Peyer's patch (tissue), 4 donors: Measurements from ENCODE around the gene ARL15.

ENCODE experiments used
- POLR2A ChIP-seq, 2 donors: fragments of 450-650 bp; IDR thresholded peaks; one replicate each; pipeline ENCODE4 v1.5.1; 2017; ENCODE audit warnings: antibody characterized with exemption in 2 of 2, mild to moderate bottlenecking in 2 of 2, moderate library complexity in 2 of 2
- TF ChIP-seq, protein P1 (sequence below), 6 experiments: fragments of 450-650 bp in 4 of 6; fragments of 200-600 bp in 2 of 6; sonication (generic) in 1 of 6; IDR thresholded peaks; one replicate each; pipeline ENCODE4 v1.5.1; 2017 to 2019; ENCODE audit warnings: antibody characterized with exemption in 6 of 6, mild to moderate bottlenecking in 3 of 6, moderate library complexity in 1 of 6

DNA sequence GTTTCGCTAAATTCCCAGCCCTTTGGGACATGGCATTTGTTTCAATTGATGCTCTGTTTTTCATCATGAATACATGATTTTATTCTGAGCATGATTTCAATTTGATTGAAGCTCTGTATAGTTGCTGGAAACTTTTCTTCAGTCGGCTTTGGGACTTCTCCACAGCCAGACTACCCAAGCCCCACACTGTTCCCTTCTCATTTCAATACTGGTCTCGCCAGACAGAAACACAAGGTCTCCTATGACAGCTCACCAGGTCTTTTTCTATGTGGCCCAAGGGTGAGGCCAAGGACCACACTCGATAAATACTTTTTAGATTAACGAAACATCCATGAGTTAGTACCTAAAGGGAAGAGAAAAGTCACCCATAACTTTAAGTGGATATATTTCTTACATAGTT lies 132.2 kb downstream of the ARL15 start:
- TF ChIP-seq, protein P1, sequence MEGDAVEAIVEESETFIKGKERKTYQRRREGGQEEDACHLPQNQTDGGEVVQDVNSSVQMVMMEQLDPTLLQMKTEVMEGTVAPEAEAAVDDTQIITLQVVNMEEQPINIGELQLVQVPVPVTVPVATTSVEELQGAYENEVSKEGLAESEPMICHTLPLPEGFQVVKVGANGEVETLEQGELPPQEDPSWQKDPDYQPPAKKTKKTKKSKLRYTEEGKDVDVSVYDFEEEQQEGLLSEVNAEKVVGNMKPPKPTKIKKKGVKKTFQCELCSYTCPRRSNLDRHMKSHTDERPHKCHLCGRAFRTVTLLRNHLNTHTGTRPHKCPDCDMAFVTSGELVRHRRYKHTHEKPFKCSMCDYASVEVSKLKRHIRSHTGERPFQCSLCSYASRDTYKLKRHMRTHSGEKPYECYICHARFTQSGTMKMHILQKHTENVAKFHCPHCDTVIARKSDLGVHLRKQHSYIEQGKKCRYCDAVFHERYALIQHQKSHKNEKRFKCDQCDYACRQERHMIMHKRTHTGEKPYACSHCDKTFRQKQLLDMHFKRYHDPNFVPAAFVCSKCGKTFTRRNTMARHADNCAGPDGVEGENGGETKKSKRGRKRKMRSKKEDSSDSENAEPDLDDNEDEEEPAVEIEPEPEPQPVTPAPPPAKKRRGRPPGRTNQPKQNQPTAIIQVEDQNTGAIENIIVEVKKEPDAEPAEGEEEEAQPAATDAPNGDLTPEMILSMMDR (IDR thresholded peaks at IDR 0.05): no peak
- no peak for TF ChIP-seq POLR2A (IDR thresholded peaks at IDR 0.05)
